Fibroblast of skin of left quadriceps (primary cell): Measurements from ENCODE around the gene PNN.
"Not testable (repeated sequence)": the region's sequence is repeated elsewhere in the genome, so short reads cannot be mapped to it uniquely, and the experiment has no call there.

ENCODE experiments used
- DNase-seq, 2 experiments: peaks; one replicate each; pipeline ENCODE4 v3.0.0-alpha.2; 2013; ENCODE audit warnings: low read depth in 2 of 2

PNN gene

GRCh38 chr14:39174560-39175444, at the start of gene PNN:
PNN (plus strand) TSS chr14:39175254; CDS start chr14:39175280, 26 bp downstream.
- peak; percentile 99 for DNase-seq

GRCh38 chr14:39137835-39138234, 37.2 kb upstream of the PNN start:
- DNase-seq: not testable (repeated sequence)

- DNase-seq: no peak
Observed at GRCh38 chr14:39138440-39138839, 36.6 kb upstream of the PNN start.

- no peak for DNase-seq
Observed at GRCh38 chr14:39140170-39140569, 34.9 kb upstream of the PNN start.

- not testable (repeated sequence) for DNase-seq
Observed at GRCh38 chr14:39141623-39142022, 33.4 kb upstream of the PNN start.

GRCh38 chr14:39143226-39143625, 31.8 kb upstream of the PNN start:
- not testable (repeated sequence) for DNase-seq

- DNase-seq: no peak
Observed at GRCh38 chr14:39145266-39145966, 29.6 kb upstream of the PNN start.

- DNase-seq: no peak
Observed at GRCh38 chr14:39154594-39155189, 20.4 kb upstream of the PNN start.

- no peak for DNase-seq
Observed at GRCh38 chr14:39157491-39157890, 17.6 kb upstream of the PNN start.

- no peak for DNase-seq
Observed at GRCh38 chr14:39158222-39158858, 16.7 kb upstream of the PNN start.

GRCh38 chr14:39160494-39160893, 14.6 kb upstream of the PNN start:
- no peak for DNase-seq

GRCh38 chr14:39167797-39168320, 7.2 kb upstream of the PNN start:
- DNase-seq: not testable (repeated sequence)

- no peak for DNase-seq
Observed at GRCh38 chr14:39168591-39168990, 6.5 kb upstream of the PNN start.

GRCh38 chr14:39169541-39169900, 5.5 kb upstream of the PNN start:
- DNase-seq: no peak

- no peak for DNase-seq
Observed at GRCh38 chr14:39173198-39173597, 1.9 kb upstream of the PNN start.

- DNase-seq: no peak
Observed at GRCh38 chr14:39175445-39176262, 600 bp downstream of the PNN start.

GRCh38 chr14:39176263-39177167, 1.5 kb downstream of the PNN start:
- DNase-seq: no peak

GRCh38 chr14:39177168-39177545, 2.1 kb downstream of the PNN start:
- no peak for DNase-seq

- no peak for DNase-seq
Observed at GRCh38 chr14:39179042-39179441, 4.0 kb downstream of the PNN start.

- no peak for DNase-seq
Observed at GRCh38 chr14:39180553-39180952, 5.5 kb downstream of the PNN start.
